Transverse colon (tissue), 4 donors: ENCODE results near the gene STK17B. TPM values are rescaled to one million over a fixed set of nuclear protein-coding genes. Genes with fewer than 3 reads are reported as not detected.

Source experiments
- DNase-seq: peaks from one replicate; pipeline ENCODE4 v3.0.0-alpha.2; 2019
- H3K27ac ChIP-seq, 4 donors: fragments of 200-600 bp; sonication (generic); 2 replicates each; pipeline ENCODE4 v1.5.1; 2016 to 2018; ENCODE audit warnings: inconsistent platforms in 4 of 4
- H3K27me3 ChIP-seq: fragments of 200-600 bp; sonication (generic); 2 replicates; pipeline ENCODE4 v1.5.1; 2017; ENCODE audit warnings: inconsistent platforms
- H3K36me3 ChIP-seq, 4 donors: fragments of 200-600 bp; sonication (generic); 2 replicates each; pipeline ENCODE4 v1.5.1; 2017 to 2019; ENCODE audit warnings: inconsistent platforms in 4 of 4
- H3K4me1 ChIP-seq, 4 donors: fragments of 200-600 bp; sonication (generic); 2 replicates each; pipeline ENCODE4 v1.5.1; 2017 to 2020; ENCODE audit warnings: inconsistent platforms in 4 of 4
- H3K4me3 ChIP-seq, 4 donors: fragments of 200-600 bp; sonication (generic); 1 replicate in 1 of 4; 2 replicates in 3 of 4; pipeline versions ENCODE4 v1.5.1 to v1.6.1; 2017 to 2019; ENCODE audit warnings: inconsistent platforms in 4 of 4
- H3K9me3 ChIP-seq, 2 donors: fragments of 200-600 bp; sonication (generic); 2 replicates each; pipeline ENCODE4 v1.5.1; 2017 to 2019; ENCODE audit warnings: inconsistent platforms in 2 of 2
- CTCF ChIP-seq, 5 experiments: fragments of 200-600 bp in 3 of 5; fragments of 450-650 bp in 2 of 5; sonication (generic) in 3 of 5; IDR thresholded peaks; 1 replicate in 2 of 5; 2 replicates in 3 of 5; pipeline ENCODE4 v1.5.1; 2016 to 2017; ENCODE audit warnings: antibody characterized with exemption in 5 of 5, inconsistent platforms in 3 of 5, mild to moderate bottlenecking in 2 of 5, moderate library complexity in 1 of 5
- EP300 ChIP-seq: sonication (generic); formaldehyde crosslinking; IDR thresholded peaks from one replicate; pipeline ENCODE4 v1.6.1; 2017; ENCODE audit warnings: antibody characterized with exemption, low read depth
- POLR2A ChIP-seq: fragments of 450-650 bp; IDR thresholded peaks from one replicate; pipeline ENCODE4 v1.6.1; 2016; ENCODE audit warnings: antibody characterized with exemption, mild to moderate bottlenecking, moderate library complexity
- POLR2AphosphoS5 ChIP-seq, 3 donors: sonication (generic); formaldehyde crosslinking; IDR thresholded peaks; one replicate each; pipeline ENCODE4 v1.6.1; 2016; ENCODE audit warnings: antibody characterized with exemption in 3 of 3
- WGBS, 2 donors: methylation state at CpG; one replicate each; pipeline ENCODE4 v1.1.5; 2018; ENCODE audit warnings: low coverage in 1 of 2; 5-methylcytosine and 5-hydroxymethylcytosine counted together
- in situ Hi-C, 4 donors: fragments of 200-750 bp; cut with MboI; loops; one replicate each; pipeline versions ENCODE4 v1.15.0 to v1.15.1; 2017; ENCODE audit warnings: low sequenced_read_pairs in 3 of 4, low pct_ligation_motif_present in 1 of 4, low pct_unique_long_range_greater_than_20kb in 1 of 4
- intact Hi-C: fragments of 100-400 bp; cut with DNase I; formaldehyde crosslinking; loops from one replicate; pipeline ENCODE4 v1.15.1; 2023; ENCODE audit warnings: low total_unique reads
- total RNA-seq, 4 donors: library from RNA; depleted of rRNA; stranded (reverse); fragments of >200 nt; gene quantifications; one replicate each; pipeline ENCODE4 v1.1.0, GENCODE V29; 2016

STK17B gene
- total RNA-seq, 4 donors from 2014 or later, result 16.7 to 80.3 (median 67.3) TPM

- no peak for DNase-seq
- 100% methylated on average over 2 of the region's 2 CpGs for WGBS, 2 donors
- no peak overlapping the region for H3K4me3 ChIP-seq
These were observed 17.9 kb downstream of the STK17B start for GRCh38 chr2:196153480-196153879.

GRCh38 chr2:196149948-196150347, 21.4 kb downstream of the STK17B start:
- in situ Hi-C loops, result loop anchor here in 1 of 4 donors (25.0 kb wide), 1 partner anchor 112 kb away; no protein-coding TSS in a partner anchor
- TF ChIP-seq CTCF (IDR thresholded peaks at IDR 0.05) (no peak), POLR2A (no peak), EP300 (no peak), POLR2AphosphoS5 (IDR thresholded peaks at IDR 0.05) (no peak)

More at GRCh38 chr2:196153480-196153879, 17.9 kb downstream of the STK17B start:
- Histone ChIP-seq H3K27me3 (no peaks in the 10 kb centered on the region), H3K4me1 (no peaks in the 10 kb centered on the region), H3K36me3 (peaks cover 0 to 12% (median 3%) of the 10 kb centered on the region in 4 donors), H3K27ac (no peak overlapping the region), H3K9me3 (no peaks in the 10 kb centered on the region)
- intact Hi-C loops, result no loop called here
- TF ChIP-seq EP300 (no peak), CTCF (IDR thresholded peaks at IDR 0.05) (no peak), POLR2AphosphoS5 (IDR thresholded peaks at IDR 0.05) (no peak), POLR2A (no peak)
- in situ Hi-C loops, result loop anchor here in 1 of 4 donors (25.0 kb wide), 1 partner anchor 109 kb away; no protein-coding TSS in a partner anchor

GRCh38 chr2:196148736-196149135, 22.6 kb downstream of the STK17B start:
- no peak overlapping the region for H3K27ac ChIP-seq
- in situ Hi-C loops, result no loop called here
- H3K4me3 ChIP-seq, result no peak overlapping the region
- no peaks in the 10 kb centered on the region for H3K4me1 ChIP-seq
- H3K27me3 ChIP-seq, result no peaks in the 10 kb centered on the region
- TF ChIP-seq POLR2A (no peak), EP300 (no peak), CTCF (IDR thresholded peaks at IDR 0.05) (no peak), POLR2AphosphoS5 (IDR thresholded peaks at IDR 0.05) (no peak)
- peaks cover 0 to 8% (median 2%) of the 10 kb centered on the region in 4 donors for H3K36me3 ChIP-seq
- intact Hi-C loops, result loop anchor here (5.0 kb wide), 1 partner anchor 376 kb away; no protein-coding TSS in a partner anchor
- no peak for DNase-seq
- WGBS, 2 donors, result 84 to 94% methylated on average over 2 of the region's 2 CpGs
- H3K9me3 ChIP-seq, result no peaks in the 10 kb centered on the region

More at GRCh38 chr2:196149948-196150347, 21.4 kb downstream of the STK17B start:
- no peak overlapping the region for H3K27ac ChIP-seq
- intact Hi-C loops, result loop anchor here (5.0 kb wide), 1 partner anchor 378 kb away; no protein-coding TSS in a partner anchor
- no peaks in the 10 kb centered on the region for H3K4me1 ChIP-seq
- no peaks in the 10 kb centered on the region for H3K27me3 ChIP-seq
- no peak for DNase-seq
- peaks cover 0 to 12% (median 4%) of the 10 kb centered on the region in 4 donors for H3K36me3 ChIP-seq
- no peak overlapping the region for H3K4me3 ChIP-seq
- 59 to 63% methylated on average over 2 to 3 of the region's 3 CpGs for WGBS, 2 donors
- no peaks in the 10 kb centered on the region for H3K9me3 ChIP-seq

- H3K27ac ChIP-seq, result peak overlapping the region in 1 of 4 donors; percentile 7
- H3K9me3 ChIP-seq, result no peaks in the 10 kb centered on the region
- no peak overlapping the region for H3K4me3 ChIP-seq
- no peaks in the 10 kb centered on the region for H3K27me3 ChIP-seq
- no peak for DNase-seq
- intact Hi-C loops, result loop anchor here (5.0 kb wide), 1 partner anchor 373 kb away; no protein-coding TSS in a partner anchor
- in situ Hi-C loops, result no loop called here
- TF ChIP-seq CTCF (IDR thresholded peaks at IDR 0.05) (no peak), POLR2A (no peak), EP300 (no peak), POLR2AphosphoS5 (IDR thresholded peaks at IDR 0.05) (no peak)
- 89 to 96% methylated on average over 2 of the region's 2 CpGs for WGBS, 2 donors
- no peaks in the 10 kb centered on the region for H3K4me1 ChIP-seq
- H3K36me3 ChIP-seq, result peaks cover 0 to 16% (median 3%) of the 10 kb centered on the region in 4 donors
These were observed 26.1 kb downstream of the STK17B start for GRCh38 chr2:196145256-196145655.
